Amniotic stem cell (primary cell): ENCODE measurements around the gene FAM110C.
"Not testable (repeated sequence)": the region's sequence is repeated elsewhere in the genome, so short reads cannot be mapped to it uniquely, and the experiment has no call there.

Experiments
- DNase-seq: peaks from one replicate; lab custom pipeline; 2025; lab: John Stamatoyannopoulos, UW

The FAM110C gene

DNA sequence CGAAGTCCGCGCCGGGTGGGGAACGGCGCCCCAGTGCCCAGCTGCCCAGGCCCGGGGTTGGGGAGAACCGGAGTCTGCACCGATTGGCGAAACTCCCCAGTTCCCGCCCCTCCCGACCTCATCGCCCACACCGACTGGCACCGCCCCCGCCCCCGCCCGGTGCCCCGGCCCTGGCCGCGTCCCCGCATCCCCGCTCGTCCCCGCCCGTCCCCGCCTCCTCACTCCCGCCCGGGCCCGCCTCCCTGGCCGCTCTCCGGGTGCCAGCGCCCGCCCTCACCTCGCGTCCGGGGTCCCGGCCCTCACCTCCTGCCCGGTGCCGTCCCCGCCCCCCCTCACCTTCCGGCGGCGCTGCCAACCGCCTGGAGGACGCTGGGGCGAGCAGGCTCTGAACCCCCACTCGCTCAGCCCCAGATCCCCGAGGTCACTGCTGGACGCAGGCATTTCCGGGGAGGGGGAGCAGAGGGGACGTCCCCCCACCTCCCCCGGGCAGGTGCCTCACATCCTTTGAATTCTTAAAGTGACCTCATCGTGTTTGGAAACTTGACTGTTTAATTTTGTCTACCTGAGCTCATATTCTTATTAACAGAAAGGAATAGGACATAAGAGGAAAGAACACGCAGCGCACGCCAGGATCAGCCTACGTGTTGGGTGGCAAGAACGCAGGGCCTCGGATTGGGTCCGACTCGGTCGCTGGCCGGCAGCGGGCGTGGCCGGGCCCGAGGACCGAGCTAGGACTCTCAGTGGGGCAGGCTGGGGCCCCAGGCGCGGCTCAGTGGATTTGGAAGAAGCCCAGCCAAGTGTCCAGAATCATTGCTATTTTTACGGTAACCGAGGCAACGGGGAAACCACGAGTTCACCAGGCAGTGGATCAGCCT is at the start of gene FAM110C:
Gene FAM110C, minus strand, starts transcription at position 35 of the 875 bp plus-strand sequence. CDS start 120 bp downstream, outside the sequence.
- no peak for DNase-seq

DNA sequence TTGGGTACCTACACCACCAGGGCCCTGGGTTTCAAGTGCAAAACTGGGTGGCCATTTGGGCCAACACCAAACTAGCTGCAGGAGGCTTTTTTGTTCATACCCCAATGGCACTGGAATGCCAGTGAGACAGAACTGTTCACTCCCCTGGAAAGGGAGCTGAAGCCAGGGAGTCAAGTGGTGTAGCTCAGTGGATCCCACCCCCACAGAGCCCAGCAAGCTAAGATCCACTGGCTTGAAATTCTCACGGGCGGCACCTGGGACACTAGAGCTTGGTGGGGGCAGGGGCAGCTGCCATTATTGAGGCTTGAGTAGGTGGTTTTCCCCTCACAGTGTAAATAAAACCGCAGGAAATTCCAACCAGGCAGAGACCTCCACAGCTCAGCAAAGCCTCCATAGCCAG is 46.0 kb upstream of the FAM110C start:
- DNase-seq: no peak

- DNase-seq: no peak
Observed at GRCh38 chr2:90645-91312, 44.5 kb upstream of the FAM110C start.

DNA sequence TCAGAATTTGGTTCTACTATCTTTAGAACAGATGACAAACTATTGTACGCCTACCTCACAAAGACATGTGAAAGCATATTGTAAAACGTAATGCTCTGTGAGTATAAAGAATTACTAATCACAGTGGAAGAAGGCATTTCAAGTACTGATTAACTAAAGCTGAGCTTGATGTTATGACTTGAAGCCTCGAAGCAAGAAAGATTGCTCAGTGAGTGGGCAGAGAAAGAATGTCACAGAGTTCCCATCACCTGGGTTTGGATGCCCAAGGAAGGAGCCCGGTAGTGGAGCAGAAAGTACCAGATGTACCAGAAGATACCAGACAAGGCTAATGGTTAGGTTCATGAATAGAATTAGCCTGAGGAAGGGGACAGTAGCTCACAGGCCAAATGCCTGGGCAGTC is 39.5 kb upstream of the FAM110C start:
- no peak for DNase-seq

DNA sequence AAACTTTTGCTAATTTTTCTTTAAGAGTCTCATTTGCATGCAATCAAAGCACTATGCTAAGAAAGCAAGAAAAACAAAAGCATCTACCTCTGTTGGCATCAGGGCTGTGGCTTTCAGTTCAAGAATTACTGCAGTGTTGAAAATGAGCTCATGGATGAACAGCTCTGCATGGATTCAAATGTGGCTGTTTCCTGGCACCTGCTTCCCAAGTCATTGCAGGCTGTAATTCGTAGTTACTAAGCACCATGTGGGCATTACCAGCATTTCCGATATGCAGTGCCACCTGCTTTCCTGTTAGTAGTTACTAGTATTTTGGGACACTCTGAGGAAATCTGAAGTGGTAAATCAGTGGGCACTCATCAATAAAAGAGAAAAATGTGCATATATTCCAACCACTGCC is 37.8 kb upstream of the FAM110C start:
- no peak for DNase-seq

GRCh38 chr2:80971-81736 is 34.8 kb upstream of the FAM110C start:
- no peak for DNase-seq

DNA sequence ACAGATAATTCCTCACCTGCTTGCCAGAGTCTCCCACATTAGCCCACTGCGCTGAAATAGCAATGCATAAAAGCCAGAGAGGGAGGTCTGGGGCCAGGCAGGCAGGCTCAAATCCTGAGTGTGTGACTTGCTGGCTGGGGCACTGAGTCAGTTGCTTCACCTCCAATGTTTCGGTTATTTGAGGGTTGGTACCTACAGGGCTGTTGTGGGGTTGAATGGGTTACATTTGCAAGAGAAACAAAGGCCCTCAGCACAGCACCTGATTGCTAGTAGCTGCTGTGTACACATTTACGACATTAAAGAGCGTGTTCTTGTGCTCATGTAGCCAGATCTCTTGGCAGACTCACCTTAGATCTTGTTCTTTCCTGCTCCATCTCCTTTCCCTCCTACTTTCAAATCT is 34.1 kb upstream of the FAM110C start:
- no peak for DNase-seq

DNA sequence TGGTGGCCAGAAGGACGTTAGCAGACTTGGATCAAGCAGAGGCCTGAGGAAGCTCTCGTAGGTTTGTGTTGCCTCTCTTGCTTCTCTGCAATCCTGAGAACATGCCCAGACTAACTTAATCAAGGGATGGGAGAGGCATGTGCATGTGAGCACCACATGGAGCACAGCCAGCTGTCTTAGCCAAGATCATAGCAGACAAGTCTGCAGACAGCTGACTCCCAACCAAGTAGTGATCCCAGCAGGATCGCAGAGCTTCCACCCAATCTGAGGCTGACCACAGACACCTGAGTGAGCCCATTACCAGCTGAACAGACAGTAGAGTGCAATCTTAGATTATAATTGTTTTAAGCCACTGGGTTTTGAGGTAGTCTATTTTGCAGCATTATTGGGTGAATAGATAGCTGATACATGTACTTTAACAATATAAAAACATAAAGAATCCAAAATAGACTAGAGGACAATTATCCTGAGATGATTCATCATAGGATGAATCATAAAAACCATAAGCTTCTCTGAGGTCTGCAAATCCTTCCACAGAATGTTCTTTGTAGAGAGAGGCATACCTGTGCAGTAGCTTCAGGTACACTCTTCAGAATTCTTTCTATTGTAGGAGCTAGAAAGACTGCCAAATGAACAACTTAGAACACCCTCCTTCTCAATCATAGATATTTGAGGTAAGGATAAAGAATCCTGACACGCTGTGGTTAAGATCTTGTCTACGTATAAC is 25.2 kb upstream of the FAM110C start:
- no peak for DNase-seq

- no peak for DNase-seq
Observed at GRCh38 chr2:69366-70344, 23.4 kb upstream of the FAM110C start.

GRCh38 chr2:68637-69036 is 22.3 kb upstream of the FAM110C start:
- DNase-seq: not testable (repeated sequence)

GRCh38 chr2:66853-67252 is 20.5 kb upstream of the FAM110C start:
- DNase-seq: no peak

GRCh38 chr2:65121-65520 is 18.8 kb upstream of the FAM110C start:
- no peak for DNase-seq

DNA sequence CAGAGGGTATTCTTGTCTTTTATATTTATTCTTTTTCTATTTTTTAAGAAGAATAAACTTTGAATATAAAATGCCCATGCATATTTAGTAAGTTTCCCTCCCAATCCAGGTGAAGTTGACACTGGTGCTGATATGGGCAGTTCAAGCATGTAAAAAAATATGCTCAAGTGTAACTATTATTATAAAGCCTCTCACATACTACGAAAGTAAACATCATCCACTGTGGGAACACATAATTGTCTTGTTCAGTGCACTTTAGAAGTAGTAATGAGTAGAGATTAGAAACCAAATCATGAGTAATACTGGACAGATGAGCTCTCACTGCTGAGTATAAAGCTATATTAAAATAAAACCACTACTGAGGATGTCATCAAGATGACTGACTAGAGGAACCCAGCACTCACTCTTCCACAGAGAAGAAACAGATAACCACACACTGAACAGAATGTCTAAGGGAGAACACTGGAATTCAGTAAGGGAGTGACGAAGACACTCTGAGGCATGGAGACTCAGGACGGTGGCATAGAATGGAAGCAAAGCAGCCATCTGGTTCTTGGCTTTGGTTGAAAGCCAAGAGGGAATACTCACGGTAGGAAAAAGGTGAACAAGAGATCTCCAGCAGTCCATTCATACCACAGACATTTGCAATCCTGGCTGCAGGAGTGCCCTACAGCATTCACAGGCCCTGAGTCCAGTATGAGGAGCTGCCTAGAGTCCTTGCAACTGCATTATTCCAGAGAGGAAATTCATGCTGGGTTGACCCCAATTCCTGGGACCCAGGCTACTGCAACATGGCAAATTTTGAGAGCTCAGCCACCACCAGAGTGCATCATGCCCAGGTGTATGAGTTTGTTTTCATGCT is 9.5 kb upstream of the FAM110C start:
- DNase-seq: no peak

GRCh38 chr2:51613-52012 is 5.3 kb upstream of the FAM110C start:
- no peak for DNase-seq

DNA sequence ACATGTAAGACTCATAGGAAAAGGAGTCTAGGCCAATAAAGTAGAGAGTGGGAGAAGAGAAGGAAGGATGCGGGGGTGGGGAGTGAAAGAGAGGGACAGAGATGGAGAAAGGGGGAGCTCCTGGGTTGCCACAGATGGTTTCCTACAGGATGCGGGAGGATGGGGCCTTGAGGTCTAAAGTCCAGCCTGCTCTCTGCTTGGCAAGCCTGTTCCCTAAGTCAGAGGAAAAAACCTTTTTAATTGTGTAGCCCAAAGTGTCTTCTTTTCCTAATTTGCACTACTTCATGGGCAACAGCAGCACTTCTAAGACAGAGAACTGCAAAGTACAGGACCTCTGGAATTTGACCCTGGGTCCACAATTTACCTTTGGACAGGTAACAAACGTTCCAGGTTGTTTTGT is 1.4 kb upstream of the FAM110C start:
- no peak for DNase-seq

DNA sequence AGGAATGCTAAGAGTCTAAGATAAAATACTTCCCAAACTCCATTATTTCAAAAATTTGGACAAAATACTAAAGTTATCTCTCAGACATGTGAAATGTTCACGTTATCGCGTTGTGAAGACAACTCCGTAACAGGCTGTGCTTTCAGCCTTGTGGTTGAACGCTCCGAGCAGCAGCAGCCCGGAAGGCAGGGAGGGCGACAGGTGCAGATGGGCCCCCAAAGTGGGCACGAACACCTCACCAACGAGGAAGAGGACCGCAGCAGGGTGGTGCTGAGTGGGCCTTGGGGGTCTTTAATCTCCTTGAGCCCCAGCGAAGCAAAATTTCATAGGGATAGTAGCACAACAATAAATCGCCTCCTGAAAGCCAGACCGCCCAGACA is 1.0 kb upstream of the FAM110C start:
- DNase-seq: no peak

- no peak for DNase-seq
Observed at GRCh38 chr2:46131-46470, 204 bp downstream of the FAM110C start.

DNA sequence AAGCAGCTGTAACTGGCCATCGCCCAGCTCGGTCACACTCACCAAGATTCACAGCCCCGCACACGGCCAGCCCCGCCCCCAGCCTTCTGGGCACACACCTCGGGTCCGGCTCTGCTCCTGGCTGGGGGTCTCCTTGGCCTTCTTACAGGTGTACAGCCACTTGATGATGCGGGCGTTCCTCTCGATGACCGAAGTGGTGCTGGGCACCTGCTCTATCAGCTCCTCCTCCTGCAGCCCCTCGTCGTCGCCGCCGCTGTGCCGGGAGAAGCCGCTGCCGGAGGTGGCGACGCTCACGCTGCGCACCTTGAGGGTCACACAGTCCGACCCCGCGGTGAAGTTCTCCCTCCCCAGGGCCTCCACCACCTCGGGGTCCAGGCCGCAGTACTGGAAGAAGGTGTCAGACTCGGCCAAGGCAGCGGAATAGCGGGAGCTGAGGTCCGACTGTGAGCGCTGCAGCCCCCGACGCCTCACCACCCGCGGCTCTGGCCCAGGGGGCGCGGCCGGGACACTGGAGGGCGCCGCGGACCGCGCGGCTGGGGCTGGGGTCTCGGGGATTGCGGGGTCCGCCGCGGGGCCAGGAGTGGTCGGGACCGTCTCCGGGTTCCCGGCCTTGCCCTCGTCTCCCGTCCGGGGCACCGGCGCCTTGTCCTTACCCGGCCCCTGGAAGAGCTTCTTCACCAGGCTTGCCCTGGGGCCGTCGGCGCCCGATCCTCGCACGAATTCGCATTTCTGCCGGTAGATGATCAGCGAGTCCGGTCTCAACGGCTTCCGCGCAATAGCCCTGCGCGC is 769 bp downstream of the FAM110C start:
- no peak for DNase-seq

- no peak for DNase-seq
Observed at GRCh38 chr2:44748-45341, 1.5 kb downstream of the FAM110C start.
